IMR-90 (cell line): ENCODE measurements around the gene SLC36A2. TPM values are rescaled to one million over a fixed set of nuclear protein-coding genes. Genes with fewer than 3 reads are reported as not detected.

Source experiments
- ATAC-seq: fragments of 200-7000 bp; cut with Tn5 transposase; 2 replicates; pipeline ENCODE4 v1.9.1; 2020; ENCODE audit warnings: low read depth, mild to moderate bottlenecking, moderate library complexity
- BruUV-seq: library from RNA; stranded (reverse); fragments of 400-500 nt; replicated peaks from 2 replicates; lab custom pipeline; 2021; lab: Mats Ljungman, UMichigan
- CTCF ChIA-PET: fragments of 300-600 bp; formaldehyde crosslinking; extraction: SDS; loops from one replicate; lab custom pipeline; 2021; ENCODE audit warnings: antibody characterized with exemption; lab: Yijun Ruan, JAX
- POLR2A ChIA-PET: fragments of 300-600 bp; sonication (Branson Sonifier 250); formaldehyde crosslinking; loops from one replicate; lab custom pipeline; 2022; ENCODE audit warnings: antibody characterized with exemption; ENCODE audit not compliant: unreplicated experiment; lab: Charles Lee
- DNase-seq: peaks from one replicate; pipeline ENCODE4 v3.0.0; 2013
- H2AFZ ChIP-seq: replicated peaks from 2 replicates; pipeline ENCODE3; 2013; ENCODE audit warnings: low read length, mild to moderate bottlenecking; ENCODE audit not compliant: poor library complexity
- H2AK5ac ChIP-seq: 2 replicates; pipeline ENCODE4 v1.6.1; 2013; ENCODE audit warnings: low read depth, low read length, inconsistent platforms
- H2AK9ac ChIP-seq: replicated peaks from 2 replicates; pipeline ENCODE3; 2013; ENCODE audit warnings: mild to moderate bottlenecking, low read depth, low read length, moderate library complexity; ENCODE audit not compliant: poor library complexity
- H2BK120ac ChIP-seq: 2 replicates; pipeline ENCODE4 v1.6.1; 2013; ENCODE audit warnings: low read depth, low read length, inconsistent platforms
- H2BK15ac ChIP-seq: 3 replicates; pipeline ENCODE4 v1.6.1; 2013; ENCODE audit warnings: low read depth, low read length, inconsistent platforms
- H2BK20ac ChIP-seq: 2 replicates; pipeline ENCODE4 v1.6.1; 2013; ENCODE audit warnings: low read depth, mild to moderate bottlenecking, inconsistent platforms, low read length, moderate library complexity
- H2BK5ac ChIP-seq: 2 replicates; pipeline ENCODE4 v1.6.1; 2013; ENCODE audit warnings: mild to moderate bottlenecking, low read depth, low read length, inconsistent platforms; ENCODE audit not compliant: poor library complexity, severe bottlenecking
- H3K14ac ChIP-seq: replicated peaks from 2 replicates; pipeline ENCODE4 v1.6.1; 2013; ENCODE audit warnings: low read depth, low read length, inconsistent platforms
- H3K18ac ChIP-seq: 2 replicates; pipeline ENCODE4 v1.6.1; 2013; ENCODE audit warnings: low read depth, low read length, control low read depth
- H3K23ac ChIP-seq: 2 replicates; pipeline ENCODE4 v1.6.1; 2013; ENCODE audit warnings: low read depth, low read length, inconsistent platforms
- H3K27ac ChIP-seq: 2 replicates; pipeline ENCODE4 v1.5.1; 2013; ENCODE audit warnings: mild to moderate bottlenecking, control low read depth, low read length; ENCODE audit not compliant: insufficient read depth
- H3K27me3 ChIP-seq: 2 replicates; pipeline ENCODE4 v1.6.1; 2013; ENCODE audit warnings: low read length; ENCODE audit not compliant: control insufficient read depth, insufficient read depth
- H3K36me3 ChIP-seq: 2 replicates; pipeline ENCODE4 v1.6.1; 2013; ENCODE audit warnings: low read length, mixed read lengths; ENCODE audit not compliant: control insufficient read depth, insufficient read depth
- H3K4ac ChIP-seq: 2 replicates; pipeline ENCODE4 v1.6.1; 2013; ENCODE audit warnings: low read depth, low read length, inconsistent platforms
- H3K4me1 ChIP-seq: 2 replicates; pipeline ENCODE4 v1.6.1; 2013; ENCODE audit warnings: low read length, mixed read lengths; ENCODE audit not compliant: control insufficient read depth, insufficient read depth
- H3K4me2 ChIP-seq: 2 replicates; pipeline ENCODE4 v1.6.1; 2013; ENCODE audit warnings: low read depth, mild to moderate bottlenecking, control low read depth, low read length, moderate library complexity
- H3K4me3 ChIP-seq: 2 replicates; pipeline ENCODE4 v1.5.1; 2013; ENCODE audit warnings: low read depth, mild to moderate bottlenecking, control low read depth, low read length, moderate library complexity; ENCODE audit not compliant: insufficient read depth
- H3K56ac ChIP-seq: 2 replicates; pipeline ENCODE4 v1.6.1; 2013; ENCODE audit warnings: low read length, inconsistent platforms; ENCODE audit not compliant: insufficient read depth; ENCODE audit errors: extremely low read depth
- H3K79me1 ChIP-seq, 2 experiments: 2 replicates each; pipeline ENCODE4 v1.6.1; 2013; ENCODE audit warnings: low read length in 2 of 2, inconsistent platforms in 1 of 2, low read depth in 1 of 2
- H3K9ac ChIP-seq: 2 replicates; pipeline ENCODE4 v1.6.1; 2013; ENCODE audit warnings: low read depth, low read length, control low read depth
- H3K9me1 ChIP-seq: 2 replicates; pipeline ENCODE4 v1.6.1; 2013; ENCODE audit warnings: low read length, inconsistent platforms; ENCODE audit not compliant: insufficient read depth
- H3K9me3 ChIP-seq: 2 replicates; pipeline ENCODE4 v1.6.1; 2013; ENCODE audit warnings: low read length; ENCODE audit not compliant: control insufficient read depth, insufficient read depth
- H4K20me1 ChIP-seq: 2 replicates; pipeline ENCODE4 v1.6.1; 2013; ENCODE audit warnings: low read length, inconsistent platforms; ENCODE audit not compliant: insufficient read depth
- H4K5ac ChIP-seq: 2 replicates; pipeline ENCODE4 v1.6.1; 2013; ENCODE audit warnings: mild to moderate bottlenecking, low read depth, low read length, control low read depth
- H4K8ac ChIP-seq, 2 experiments: 2 replicates each; pipeline ENCODE4 v1.6.1; 2013; ENCODE audit warnings: low read depth in 2 of 2, low read length in 2 of 2, control low read depth in 1 of 2, inconsistent platforms in 1 of 2
- H4K91ac ChIP-seq: 2 replicates; pipeline ENCODE4 v1.6.1; 2013; ENCODE audit warnings: low read depth, low read length, inconsistent platforms; ENCODE audit not compliant: insufficient read depth
- BHLHE40 ChIP-seq: fragments of 150-350 bp; IDR thresholded peaks from 2 replicates; pipeline ENCODE4 v1.6.1; 2016; ENCODE audit warnings: mild to moderate bottlenecking, low read depth, low read length
- CEBPB ChIP-seq: IDR thresholded peaks from 2 replicates; pipeline ENCODE4 v1.6.1; 2012; ENCODE audit warnings: low read depth, low read length, improper control_type of control experiment
- CHD1 ChIP-seq: IDR thresholded peaks from 2 replicates; pipeline ENCODE4 v1.6.1; 2012; ENCODE audit warnings: low read depth, low read length, improper control_type of control experiment
- ELK1 ChIP-seq: fragments of 150-350 bp; IDR thresholded peaks from 2 replicates; pipeline ENCODE4 v1.6.1; 2016; ENCODE audit warnings: low read depth, mild to moderate bottlenecking, low read length, moderate library complexity, borderline replicate concordance
- FOS ChIP-seq: fragments of 150-350 bp; IDR thresholded peaks from 2 replicates; pipeline ENCODE4 v1.6.1; 2016; ENCODE audit warnings: low read depth, low read length
- MAFK ChIP-seq: IDR thresholded peaks from 2 replicates; pipeline ENCODE4 v1.6.1; 2012; ENCODE audit warnings: low read depth, low read length, improper control_type of control experiment
- MAZ ChIP-seq: IDR thresholded peaks from 2 replicates; pipeline ENCODE4 v1.6.1; 2012; ENCODE audit warnings: low read depth, mild to moderate bottlenecking, low read length, improper control_type of control experiment, moderate library complexity, borderline replicate concordance
- MXI1 ChIP-seq: IDR thresholded peaks from 2 replicates; pipeline ENCODE4 v1.6.1; 2012; ENCODE audit warnings: low read depth, mild to moderate bottlenecking, low read length, moderate library complexity, borderline replicate concordance
- NFE2L2 ChIP-seq: fragments of 150-350 bp; IDR thresholded peaks from 2 replicates; pipeline ENCODE4 v1.6.1; 2016; ENCODE audit warnings: low read depth, mild to moderate bottlenecking, low read length
- POLR2A ChIP-seq: IDR thresholded peaks from 2 replicates; pipeline ENCODE4 v1.6.1; 2012; ENCODE audit warnings: mild to moderate bottlenecking, low read depth, low read length
- RAD21 ChIP-seq: IDR thresholded peaks from 2 replicates; pipeline ENCODE4 v1.6.1; 2012; ENCODE audit warnings: low read length, improper control_type of control experiment
- RCOR1 ChIP-seq: IDR thresholded peaks from 2 replicates; pipeline ENCODE4 v1.6.1; 2012; ENCODE audit warnings: mild to moderate bottlenecking, low read length, improper control_type of control experiment; ENCODE audit not compliant: insufficient replicate concordance
- RFX5 ChIP-seq: IDR thresholded peaks from 2 replicates; pipeline ENCODE4 v1.8.0; 2012; ENCODE audit warnings: low read depth, mild to moderate bottlenecking, low read length, moderate library complexity
- SMC3 ChIP-seq: fragments of 150-350 bp; IDR thresholded peaks from 2 replicates; pipeline ENCODE4 v1.6.1; 2016; ENCODE audit warnings: low read depth, mild to moderate bottlenecking, antibody characterized with exemption, low read length, moderate library complexity
- WGBS, 2 experiments: methylation state at CpG; one replicate each; pipeline versions ENCODE4 v1.1.5 to v1.1.7; 2013; ENCODE audit warnings: missing lambda C conversion rate in 2 of 2; ENCODE audit not compliant: insufficient read length in 1 of 2; ENCODE audit errors: extremely low coverage in 2 of 2; 5-methylcytosine and 5-hydroxymethylcytosine counted together
- dilution Hi-C: fragments of 300-500 bp; cut with HindIII; formaldehyde crosslinking; loops from one replicate; pipeline ENCODE4 v1.14.3; 2018; ENCODE audit warnings: low sequenced_read_pairs; ENCODE audit not compliant: unreplicated experiment
- in situ Hi-C: fragments of 300-500 bp; cut with MboI; formaldehyde crosslinking; loops from 3 replicates; pipeline ENCODE4 v1.14.3; 2019; ENCODE audit warnings: low sequenced_read_pairs, inconsistent platforms, mixed read lengths
- intact Hi-C: fragments of 100-400 bp; cut with micrococcal nuclease; formaldehyde crosslinking; loops from 2 replicates; pipeline ENCODE4 v1.10.0; 2022
- polyA plus RNA-seq, 3 experiments: library from polyadenylated mRNA; depleted of rRNA; stranded (reverse); fragments of >200 nt; gene quantifications; 2 replicates each; pipeline ENCODE4 v1.2.3, GENCODE V29; 2012; ENCODE audit warnings: low replicate concordance in 1 of 3
- total RNA-seq: library from RNA; depleted of rRNA; stranded (reverse); fragments of >200 nt; gene quantifications from 2 replicates; pipeline ENCODE4 v1.2.3, GENCODE V29; 2012
- TF ChIP-seq, protein P1 (sequence below): fragments of 150-350 bp; IDR thresholded peaks from 2 replicates; pipeline ENCODE4 v1.6.1; 2017; ENCODE audit warnings: mild to moderate bottlenecking, antibody characterized with exemption, low read length, low read depth
- TF ChIP-seq, protein P2 (sequence below): conservative IDR thresholded peaks from 2 replicates; pipeline ENCODE4 v1.5.1; 2012; ENCODE audit warnings: mild to moderate bottlenecking, low read depth, low read length, improper control_type of control experiment

SLC36A2 gene
- total and polyA plus RNA-seq, 2 of the 4 experiments (the other 2 are of a cell fraction) = not detected

DNA sequence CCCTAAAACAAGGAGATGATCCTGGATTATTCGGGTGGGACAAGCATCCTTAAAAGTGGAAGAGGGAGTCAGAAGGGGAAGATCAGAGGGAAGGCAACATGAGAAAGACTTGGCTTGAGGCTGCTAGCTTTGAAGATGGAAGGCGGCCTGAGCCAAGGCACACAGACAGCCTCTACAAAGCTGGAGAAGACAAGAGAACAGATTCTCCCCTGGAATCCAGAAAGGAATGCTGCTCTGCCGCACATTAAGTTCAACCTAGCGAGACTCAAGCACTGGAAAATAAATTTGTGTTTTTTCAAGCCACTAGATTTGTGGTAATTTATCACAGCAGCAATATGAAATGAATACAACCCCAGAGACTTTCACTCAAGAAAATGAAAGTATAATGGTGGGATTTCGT lies 61.7 kb downstream of the SLC36A2 start:
- Histone ChIP-seq H3K36me3 (no peaks in the 10 kb centered on the region), H2AFZ (no peak overlapping the region), H2BK15ac (no peak overlapping the region), H3K9me1 (no peaks in the 10 kb centered on the region), H3K4me2 (no peak overlapping the region), H2AK5ac (no peak overlapping the region), H3K79me1 (no peaks in the 10 kb centered on the region), H3K4ac (no peak overlapping the region), H3K27me3 (no peaks in the 10 kb centered on the region; the same call in none of the 2 replicates), H3K18ac (no peak overlapping the region), H3K23ac (no peak overlapping the region), H4K91ac (no peak overlapping the region), H4K20me1 (no peaks in the 10 kb centered on the region), H2AK9ac (no peak overlapping the region), H3K4me3 (no peak overlapping the region), H2BK120ac (no peak overlapping the region), H3K9me3 (no peaks in the 10 kb centered on the region), H2BK20ac (no peak overlapping the region), H3K4me1 (no peaks in the 10 kb centered on the region), H3K14ac (no peak overlapping the region), H3K56ac (no peak overlapping the region), H2BK5ac (no peak overlapping the region), H4K8ac (no peak overlapping the region), H3K27ac (no peak overlapping the region), H4K5ac (no peak overlapping the region), H3K9ac (no peak overlapping the region)
- BruUV-seq = no TSS peak
- DNase-seq (no peak), ATAC-seq (no peak)
- intact Hi-C loops (no loop called here), in situ Hi-C loops (no loop called here), dilution Hi-C loops (no loop called here)
- TF ChIP-seq ELK1 (no peak), SMC3 (no peak), FOS (no peak), MAZ (no peak), RFX5 (no peak), MXI1 (no peak), RCOR1 (no peak), POLR2A (no peak), NFE2L2 (no peak), RAD21 (no peak), MAFK (no peak), BHLHE40 (no peak), CEBPB (no peak), CHD1 (no peak)
- TF ChIP-seq, protein P1, sequence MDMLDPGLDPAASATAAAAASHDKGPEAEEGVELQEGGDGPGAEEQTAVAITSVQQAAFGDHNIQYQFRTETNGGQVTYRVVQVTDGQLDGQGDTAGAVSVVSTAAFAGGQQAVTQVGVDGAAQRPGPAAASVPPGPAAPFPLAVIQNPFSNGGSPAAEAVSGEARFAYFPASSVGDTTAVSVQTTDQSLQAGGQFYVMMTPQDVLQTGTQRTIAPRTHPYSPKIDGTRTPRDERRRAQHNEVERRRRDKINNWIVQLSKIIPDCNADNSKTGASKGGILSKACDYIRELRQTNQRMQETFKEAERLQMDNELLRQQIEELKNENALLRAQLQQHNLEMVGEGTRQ = no peak
- TF ChIP-seq, protein P2, sequence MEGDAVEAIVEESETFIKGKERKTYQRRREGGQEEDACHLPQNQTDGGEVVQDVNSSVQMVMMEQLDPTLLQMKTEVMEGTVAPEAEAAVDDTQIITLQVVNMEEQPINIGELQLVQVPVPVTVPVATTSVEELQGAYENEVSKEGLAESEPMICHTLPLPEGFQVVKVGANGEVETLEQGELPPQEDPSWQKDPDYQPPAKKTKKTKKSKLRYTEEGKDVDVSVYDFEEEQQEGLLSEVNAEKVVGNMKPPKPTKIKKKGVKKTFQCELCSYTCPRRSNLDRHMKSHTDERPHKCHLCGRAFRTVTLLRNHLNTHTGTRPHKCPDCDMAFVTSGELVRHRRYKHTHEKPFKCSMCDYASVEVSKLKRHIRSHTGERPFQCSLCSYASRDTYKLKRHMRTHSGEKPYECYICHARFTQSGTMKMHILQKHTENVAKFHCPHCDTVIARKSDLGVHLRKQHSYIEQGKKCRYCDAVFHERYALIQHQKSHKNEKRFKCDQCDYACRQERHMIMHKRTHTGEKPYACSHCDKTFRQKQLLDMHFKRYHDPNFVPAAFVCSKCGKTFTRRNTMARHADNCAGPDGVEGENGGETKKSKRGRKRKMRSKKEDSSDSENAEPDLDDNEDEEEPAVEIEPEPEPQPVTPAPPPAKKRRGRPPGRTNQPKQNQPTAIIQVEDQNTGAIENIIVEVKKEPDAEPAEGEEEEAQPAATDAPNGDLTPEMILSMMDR = no peak
- POLR2A ChIA-PET = no interaction called here
- CTCF ChIA-PET = no interaction called here
- 80% methylated on average over 1 of the region's 5 CpGs; no CpG with 5 or more reads in 1 of the 2 experiments for whole genome bisulfite sequencing, 2 experiments
